ENCODE data around the gene IDH3G.
"Not testable (repeated sequence)": the region's sequence is repeated elsewhere in the genome, so short reads cannot be mapped to it uniquely, and the experiment has no call there.

Gene IDH3G

GRCh38 chrX:153746991-153747390 is 47.2 kb downstream of the IDH3G start:
- not testable (repeated sequence) for DNase-seq

GRCh38 chrX:153746359-153746758 is 47.8 kb downstream of the IDH3G start:
- no peak for DNase-seq

- DNase-seq = not testable (repeated sequence)
Observed at GRCh38 chrX:153745067-153745433, 49.1 kb downstream of the IDH3G start.

GRCh38 chrX:153744210-153745066 is 49.7 kb downstream of the IDH3G start:
- no peak for DNase-seq

GRCh38 chrX:153743468-153744209 is 50.5 kb downstream of the IDH3G start:
- not testable (repeated sequence) for DNase-seq

DNA sequence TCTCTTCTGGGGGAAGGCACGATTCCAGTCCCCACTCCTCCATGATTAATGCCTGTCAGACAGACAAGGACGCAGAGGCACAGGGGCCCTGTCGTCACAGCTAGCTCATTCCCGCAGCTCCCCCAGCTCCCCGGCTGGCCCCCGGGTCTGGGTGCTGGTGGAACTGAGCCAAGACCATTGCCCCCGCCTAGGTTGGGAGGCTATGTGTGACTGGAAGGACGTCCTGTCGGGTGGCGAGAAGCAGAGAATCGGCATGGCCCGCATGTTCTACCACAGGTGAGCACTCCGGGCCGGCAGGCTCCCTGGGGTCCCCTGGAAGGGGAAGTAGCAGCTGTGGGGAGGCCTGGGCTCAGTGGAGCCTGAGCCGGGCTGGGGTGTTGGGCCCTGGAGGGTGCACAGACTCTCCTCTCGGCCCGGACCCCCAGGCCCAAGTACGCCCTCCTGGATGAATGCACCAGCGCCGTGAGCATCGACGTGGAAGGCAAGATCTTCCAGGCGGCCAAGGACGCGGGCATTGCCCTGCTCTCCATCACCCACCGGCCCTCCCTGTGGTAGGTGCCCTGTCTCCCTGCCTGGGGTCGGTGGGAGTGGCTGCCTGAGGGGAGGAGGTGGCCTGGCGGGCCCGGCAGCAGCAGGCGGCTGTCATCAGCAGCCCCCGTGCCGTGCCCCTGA is 51.2 kb downstream of the IDH3G start:
- not testable (repeated sequence) for DNase-seq

GRCh38 chrX:153742111-153742510 is 52.1 kb downstream of the IDH3G start:
- DNase-seq = not testable (repeated sequence)

GRCh38 chrX:153741446-153741845 is 52.7 kb downstream of the IDH3G start:
- no peak for DNase-seq

DNA sequence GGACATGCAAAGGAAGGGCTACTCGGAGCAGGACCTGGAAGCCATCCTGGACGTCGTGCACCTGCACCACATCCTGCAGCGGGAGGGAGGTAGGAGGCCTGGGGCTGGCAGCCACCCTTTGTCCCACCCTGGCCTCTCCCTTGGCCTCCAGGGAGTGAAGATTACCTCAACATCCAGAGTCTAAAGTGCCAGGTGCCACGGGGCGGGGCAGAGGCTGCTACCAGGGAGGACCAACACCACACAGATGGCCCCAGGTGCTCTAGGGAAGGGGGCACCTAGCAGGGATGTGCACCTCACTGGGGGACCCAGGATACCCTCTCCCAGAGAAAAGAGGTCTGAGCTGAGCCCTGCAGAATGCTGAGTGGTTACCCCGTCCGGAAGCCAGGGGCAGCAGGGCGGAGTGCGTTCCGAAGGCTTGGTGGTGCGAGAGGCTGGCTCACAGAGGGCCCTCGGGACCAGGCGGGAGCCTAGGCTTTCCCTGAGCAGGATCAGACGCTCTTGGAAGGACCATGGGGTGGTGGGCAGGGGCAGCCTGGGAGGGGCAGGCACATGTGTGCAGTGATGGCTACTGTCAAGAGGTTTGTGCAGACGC is 53.4 kb downstream of the IDH3G start:
- no peak for DNase-seq

DNA sequence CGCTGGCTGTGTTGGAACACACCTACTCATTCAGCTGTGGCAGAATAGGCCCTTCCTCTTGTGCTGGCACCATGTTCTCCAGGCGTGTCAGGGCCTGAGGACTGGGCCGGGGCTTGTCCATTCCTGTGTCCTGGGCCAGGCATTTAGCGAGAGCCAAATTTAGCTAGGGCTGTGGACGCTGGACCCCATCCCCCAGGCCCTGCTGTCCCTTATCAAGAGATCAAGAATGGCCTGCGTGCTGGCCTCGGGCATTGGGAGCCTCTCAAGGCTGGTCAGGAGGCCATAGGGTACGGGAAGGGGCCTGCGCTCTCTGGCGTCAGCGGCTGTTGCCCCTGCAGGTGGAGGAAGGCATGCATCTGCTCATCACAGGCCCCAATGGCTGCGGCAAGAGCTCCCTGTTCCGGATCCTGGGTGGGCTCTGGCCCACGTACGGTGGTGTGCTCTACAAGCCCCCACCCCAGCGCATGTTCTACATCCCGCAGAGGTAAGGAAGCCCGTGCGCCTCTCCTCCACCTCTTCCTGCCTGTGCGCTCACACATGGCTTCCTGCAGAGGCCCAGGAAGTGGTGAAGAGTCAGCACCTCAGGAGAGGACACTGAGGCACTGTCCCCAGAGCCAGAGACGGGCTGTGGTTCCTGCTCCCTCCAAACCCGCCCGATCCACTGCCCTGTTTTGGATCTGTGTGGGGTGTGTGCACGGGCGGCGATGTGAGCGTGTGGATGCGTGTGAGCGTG is 54.3 kb downstream of the IDH3G start:
- DNase-seq = no peak

DNA sequence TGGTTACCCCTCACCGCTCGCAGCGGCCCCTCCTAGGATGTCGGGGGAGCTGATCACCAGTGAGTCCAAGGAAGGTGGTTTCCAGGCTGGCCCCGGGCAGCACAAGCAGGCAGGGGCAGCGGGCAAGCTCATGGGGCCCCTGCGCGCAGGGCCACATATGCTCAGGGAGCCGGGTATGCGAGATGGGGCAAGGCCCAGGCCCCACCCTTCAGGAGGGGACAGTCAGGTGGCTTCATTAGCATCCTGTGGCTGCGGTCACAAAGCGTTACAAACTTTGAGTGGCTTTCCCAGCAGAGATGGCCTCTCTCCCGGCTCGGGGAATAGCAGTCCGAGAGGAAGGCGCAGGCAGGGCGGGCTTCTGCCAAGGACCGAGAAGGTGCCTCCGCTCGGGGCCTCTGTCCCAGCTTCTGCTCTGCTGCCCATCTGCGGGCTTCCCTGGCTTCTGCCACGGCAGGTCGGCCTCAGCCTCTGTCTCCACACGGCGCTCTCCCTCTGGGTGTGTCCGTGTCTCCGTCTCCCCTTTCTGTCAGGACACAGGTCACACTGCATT is 56.0 kb downstream of the IDH3G start:
- no peak for DNase-seq

GRCh38 chrX:153736871-153737441 is 57.2 kb downstream of the IDH3G start:
- no peak for DNase-seq

DNA sequence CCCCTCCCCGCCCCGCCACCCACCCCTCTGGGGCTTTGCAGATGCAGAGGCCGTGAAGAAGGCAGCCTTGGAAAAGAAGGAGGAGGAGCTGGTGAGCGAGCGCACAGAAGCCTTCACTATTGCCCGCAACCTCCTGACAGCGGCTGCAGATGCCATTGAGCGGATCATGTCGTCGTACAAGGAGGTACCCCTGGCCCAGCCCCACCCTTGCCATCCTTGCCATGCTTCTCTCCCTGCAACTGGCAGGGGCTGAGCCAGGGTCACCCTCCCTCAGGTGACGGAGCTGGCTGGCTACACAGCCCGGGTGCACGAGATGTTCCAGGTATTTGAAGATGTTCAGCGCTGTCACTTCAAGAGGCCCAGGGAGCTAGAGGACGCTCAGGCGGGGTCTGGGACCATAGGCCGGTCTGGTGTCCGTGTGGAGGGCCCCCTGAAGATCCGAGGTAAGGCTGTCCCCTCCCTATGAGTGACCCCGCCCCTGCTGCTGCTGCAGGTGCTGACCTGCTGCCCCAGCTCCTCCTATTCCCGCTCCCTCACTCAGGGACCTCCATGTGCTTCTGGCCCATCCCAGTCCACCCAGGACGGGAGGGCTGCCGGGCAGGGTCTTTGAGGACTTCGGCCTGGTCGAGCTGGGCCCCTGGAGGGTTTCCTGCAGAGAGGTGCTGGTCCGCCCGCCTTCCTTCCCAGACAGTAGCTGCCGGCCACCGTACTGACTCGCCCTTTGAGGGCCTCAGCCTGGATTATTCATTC is 57.9 kb downstream of the IDH3G start:
- no peak for DNase-seq

All from stimulated activated CD4-positive, alpha-beta T cell treated with anti-CD3 and anti-CD28 coated beads, Interleukin-12 subunit alpha, Interleukin-12 subunit beta, amount 100 ng/mL, for 4 hours (primary cell).